ENCODE results near the gene SRGAP2B.
"Not testable (repeated sequence)": the region's sequence is repeated elsewhere in the genome, so short reads cannot be mapped to it uniquely, and the experiment has no call there.

SRGAP2B gene

DNA sequence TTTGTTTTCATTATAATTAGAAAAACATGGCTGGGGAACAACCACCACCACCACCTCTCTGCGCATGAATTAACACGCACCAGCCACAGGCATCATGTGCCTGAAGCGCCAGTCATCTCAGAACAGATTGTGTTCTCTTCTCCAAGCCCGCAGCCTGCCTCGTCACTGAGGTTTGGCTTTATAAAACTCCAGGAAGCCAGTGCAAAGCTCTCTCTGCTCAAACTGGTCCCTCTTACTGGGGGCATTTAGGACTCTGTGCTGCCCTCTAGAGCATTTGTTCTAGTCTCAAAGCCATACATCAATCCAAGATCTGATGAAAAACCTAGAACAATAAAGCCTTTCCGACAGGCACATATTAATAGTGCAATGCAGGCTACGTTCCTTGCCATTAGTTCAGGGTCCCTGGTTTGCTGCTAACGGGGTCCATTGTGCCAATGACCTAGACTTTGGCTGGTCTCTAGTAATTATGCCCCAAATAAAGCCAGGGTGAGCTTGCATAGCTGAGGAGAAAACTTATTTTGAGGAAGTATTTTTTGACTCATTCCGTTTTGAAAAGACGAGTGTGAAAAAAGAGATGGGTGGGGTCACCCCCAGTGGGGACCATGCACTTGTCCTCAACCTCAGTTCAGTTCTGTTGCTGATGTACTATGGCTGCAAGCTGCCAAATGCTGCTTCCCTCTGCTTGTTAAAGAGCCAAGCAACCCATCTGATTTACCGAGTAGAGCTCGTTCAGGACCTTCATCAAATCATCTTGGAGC, 181.0 kb downstream of the SRGAP2B start:
- H3K79me2 ChIP-seq (ENCODE audit: insufficient read depth, low read length); H2AFZ ChIP-seq (ENCODE audit: low read depth, low read length); H3K4me1 ChIP-seq (ENCODE audit: insufficient read depth, low read length); H3K27ac ChIP-seq (ENCODE audit: low read length); H3K4me3 ChIP-seq (ENCODE audit: low read depth in 1 of 2, low read length in 2 of 2); H3K36me3 ChIP-seq (ENCODE audit: insufficient read depth, low read length); DNase-seq; H3K4me2 ChIP-seq (ENCODE audit: insufficient read depth, low read length); H3K9me3 ChIP-seq (ENCODE audit: insufficient read depth, low read length, severe bottlenecking); H3K9ac ChIP-seq (ENCODE audit: low read depth, low read length); H4K20me1 ChIP-seq (ENCODE audit: insufficient read depth, low read length); H3K27me3 ChIP-seq (ENCODE audit: insufficient read depth, low read length, poor library complexity): not testable (repeated sequence)
- peak; percentile 76 for ATAC-seq (ENCODE audit: insufficient read depth, low read depth)

DNA sequence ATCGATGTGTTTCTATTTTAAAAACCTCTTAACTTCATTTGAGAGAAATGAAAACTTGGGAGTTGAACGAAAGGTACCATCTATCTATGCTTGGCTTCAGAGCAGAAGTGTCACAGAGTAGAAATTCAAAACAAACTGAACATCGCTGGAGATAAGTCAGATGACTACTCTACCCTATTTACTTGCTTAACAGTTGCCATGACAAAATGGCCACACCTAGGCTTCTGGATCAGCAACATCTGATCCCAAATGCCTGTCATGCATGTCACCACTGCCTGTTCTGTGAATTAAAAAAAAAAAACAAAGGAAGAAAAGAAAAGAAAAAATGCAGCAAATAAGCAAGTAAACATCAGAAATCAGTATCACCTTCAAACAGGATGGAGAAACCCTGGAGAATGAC, 181.7 kb downstream of the SRGAP2B start:
- H3K27me3 ChIP-seq (ENCODE audit: insufficient read depth, low read length, poor library complexity); H3K4me3 ChIP-seq (ENCODE audit: low read depth in 1 of 2, low read length in 2 of 2); H3K4me2 ChIP-seq (ENCODE audit: insufficient read depth, low read length); H3K27ac ChIP-seq (ENCODE audit: low read length); H3K36me3 ChIP-seq (ENCODE audit: insufficient read depth, low read length); H4K20me1 ChIP-seq (ENCODE audit: insufficient read depth, low read length); H3K9me3 ChIP-seq (ENCODE audit: insufficient read depth, low read length, severe bottlenecking); H3K79me2 ChIP-seq (ENCODE audit: insufficient read depth, low read length); H2AFZ ChIP-seq (ENCODE audit: low read depth, low read length); H3K9ac ChIP-seq (ENCODE audit: low read depth, low read length); DNase-seq; ATAC-seq (ENCODE audit: insufficient read depth, low read depth); H3K4me1 ChIP-seq (ENCODE audit: insufficient read depth, low read length): not testable (repeated sequence)

DNA sequence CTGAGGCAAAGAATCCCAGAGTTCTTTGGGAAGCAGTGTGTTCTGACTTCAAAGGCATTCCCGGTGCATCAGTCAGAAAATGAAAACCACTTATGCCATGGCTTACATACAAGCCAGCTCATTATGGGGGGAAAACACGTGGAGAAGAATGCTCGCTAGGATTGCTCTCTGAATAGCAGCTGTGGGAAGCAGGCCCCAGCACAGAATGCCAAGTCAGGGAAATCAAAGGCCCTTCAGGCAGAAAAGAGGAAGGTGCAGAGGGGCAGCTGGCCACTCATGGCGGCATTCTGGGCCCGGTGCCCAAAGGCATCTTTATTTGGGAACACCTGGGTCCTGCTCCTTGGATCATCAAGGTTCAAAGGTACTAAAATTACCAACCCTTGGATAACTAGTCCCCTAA, 184.4 kb downstream of the SRGAP2B start:
- H3K79me2 ChIP-seq (ENCODE audit: insufficient read depth, low read length); H3K36me3 ChIP-seq (ENCODE audit: insufficient read depth, low read length); H4K20me1 ChIP-seq (ENCODE audit: insufficient read depth, low read length); H3K4me2 ChIP-seq (ENCODE audit: insufficient read depth, low read length); H3K27ac ChIP-seq (ENCODE audit: low read length); H3K4me3 ChIP-seq (ENCODE audit: low read depth in 1 of 2, low read length in 2 of 2); H3K4me1 ChIP-seq (ENCODE audit: insufficient read depth, low read length); H3K9me3 ChIP-seq (ENCODE audit: insufficient read depth, low read length, severe bottlenecking); H3K27me3 ChIP-seq (ENCODE audit: insufficient read depth, low read length, poor library complexity); DNase-seq; ATAC-seq (ENCODE audit: insufficient read depth, low read depth); H2AFZ ChIP-seq (ENCODE audit: low read depth, low read length); H3K9ac ChIP-seq (ENCODE audit: low read depth, low read length): not testable (repeated sequence)

DNA sequence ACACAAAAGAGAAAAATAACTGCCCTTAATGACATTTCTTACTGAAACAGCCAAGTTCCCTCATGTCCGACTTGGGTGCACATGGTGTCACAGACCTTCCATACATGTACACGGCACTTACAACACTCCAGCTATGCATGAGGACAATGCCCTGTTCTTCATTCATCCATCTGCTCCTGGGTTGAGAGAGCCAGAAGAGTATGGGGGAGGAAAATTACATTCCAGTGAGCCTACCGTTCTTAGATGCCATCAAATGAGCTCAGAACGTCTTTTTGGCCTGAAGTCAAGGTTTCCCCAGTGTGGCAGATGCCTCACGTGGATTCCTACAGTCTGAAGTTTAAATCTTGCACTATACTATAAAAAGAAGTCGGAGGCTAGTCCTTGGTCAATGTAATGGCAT, 194.3 kb downstream of the SRGAP2B start:
- not testable (repeated sequence) for H4K20me1 ChIP-seq (ENCODE audit: insufficient read depth, low read length); H3K4me3 ChIP-seq (ENCODE audit: low read depth in 1 of 2, low read length in 2 of 2); H3K27me3 ChIP-seq (ENCODE audit: insufficient read depth, low read length, poor library complexity); ATAC-seq (ENCODE audit: insufficient read depth, low read depth); H3K9me3 ChIP-seq (ENCODE audit: insufficient read depth, low read length, severe bottlenecking); H3K4me1 ChIP-seq (ENCODE audit: insufficient read depth, low read length); H3K79me2 ChIP-seq (ENCODE audit: insufficient read depth, low read length); H3K4me2 ChIP-seq (ENCODE audit: insufficient read depth, low read length); H3K27ac ChIP-seq (ENCODE audit: low read length); H2AFZ ChIP-seq (ENCODE audit: low read depth, low read length); H3K36me3 ChIP-seq (ENCODE audit: insufficient read depth, low read length); H3K9ac ChIP-seq (ENCODE audit: low read depth, low read length); DNase-seq

DNA sequence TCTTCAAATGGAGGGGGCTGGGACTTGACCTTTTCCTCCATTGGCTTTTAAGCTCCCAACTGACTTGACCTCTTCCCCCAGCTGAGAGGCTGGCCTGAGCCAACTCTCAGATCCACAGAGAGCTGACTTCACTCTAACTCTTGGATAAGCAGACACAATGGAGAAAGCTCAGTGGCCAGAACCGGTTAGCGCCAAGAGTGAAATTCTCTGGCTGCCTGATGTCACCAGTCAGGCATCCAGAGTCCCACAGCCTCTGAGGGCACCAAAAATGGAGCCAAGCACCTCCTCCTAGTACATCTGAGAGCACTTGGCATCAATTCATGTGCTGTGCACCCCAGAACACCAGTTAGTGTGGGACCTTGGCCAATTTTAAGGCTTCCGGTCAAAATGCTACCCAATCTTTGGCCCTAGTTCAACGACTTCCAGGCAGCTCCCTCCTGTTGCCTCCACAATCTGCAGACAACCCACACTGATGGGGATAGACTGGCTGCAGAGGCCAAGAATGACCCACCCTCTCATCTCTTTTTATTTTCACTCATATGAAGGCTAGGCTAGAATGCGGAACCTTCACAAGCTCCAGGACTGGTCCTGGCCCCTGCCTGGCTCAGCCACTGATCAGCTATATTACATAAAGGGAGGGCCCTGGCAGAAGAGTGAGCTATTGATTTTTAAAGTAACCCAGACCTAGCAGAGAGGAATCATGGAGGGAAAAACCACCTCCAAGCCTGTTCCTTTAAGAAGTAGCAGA, 200.5 kb downstream of the SRGAP2B start:
- not testable (repeated sequence) for H3K27ac ChIP-seq (ENCODE audit: low read length); H3K4me2 ChIP-seq (ENCODE audit: insufficient read depth, low read length); H3K27me3 ChIP-seq (ENCODE audit: insufficient read depth, low read length, poor library complexity); H3K9ac ChIP-seq (ENCODE audit: low read depth, low read length); H3K4me3 ChIP-seq (ENCODE audit: low read depth in 1 of 2, low read length in 2 of 2); H3K36me3 ChIP-seq (ENCODE audit: insufficient read depth, low read length); H2AFZ ChIP-seq (ENCODE audit: low read depth, low read length); H3K79me2 ChIP-seq (ENCODE audit: insufficient read depth, low read length); H3K9me3 ChIP-seq (ENCODE audit: insufficient read depth, low read length, severe bottlenecking); H4K20me1 ChIP-seq (ENCODE audit: insufficient read depth, low read length); ATAC-seq (ENCODE audit: insufficient read depth, low read depth); DNase-seq; H3K4me1 ChIP-seq (ENCODE audit: insufficient read depth, low read length)

DNA sequence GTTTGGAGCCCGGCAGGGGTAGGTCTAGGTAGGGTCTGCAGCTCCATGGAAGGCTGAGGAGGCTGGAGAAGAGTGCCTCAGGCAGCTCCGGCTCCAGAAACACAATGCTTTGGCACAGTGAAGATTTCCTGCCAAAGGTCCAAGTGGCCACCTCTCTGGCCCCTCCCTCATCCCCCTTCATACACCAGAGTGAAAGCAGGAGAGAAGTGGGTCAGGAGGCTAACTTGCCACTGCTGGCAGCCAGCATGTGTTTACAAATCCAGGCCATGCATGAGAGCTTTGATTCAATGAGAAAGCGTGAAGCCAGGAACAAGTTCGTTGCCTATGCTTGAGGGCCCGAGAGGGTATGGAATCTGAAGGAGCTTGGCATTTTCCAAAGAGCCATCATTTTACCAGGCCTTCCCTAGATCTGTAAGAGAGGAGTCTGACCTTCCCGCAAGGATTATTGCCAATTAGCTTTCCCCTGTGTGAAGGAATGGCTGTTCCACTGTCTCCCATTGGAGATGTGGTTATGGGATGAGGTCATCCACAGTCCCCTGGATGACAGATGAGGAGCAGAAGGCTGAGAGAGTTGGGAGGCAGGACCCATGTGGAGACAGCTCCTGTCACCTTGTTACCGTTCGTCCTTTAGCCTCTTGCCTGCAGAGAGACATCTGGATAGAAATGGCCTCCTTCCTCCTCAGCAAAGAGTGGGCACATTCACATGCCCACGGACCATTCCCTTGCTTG, 201.3 kb downstream of the SRGAP2B start:
- H3K27ac ChIP-seq (ENCODE audit: low read length); H3K4me2 ChIP-seq (ENCODE audit: insufficient read depth, low read length); H3K36me3 ChIP-seq (ENCODE audit: insufficient read depth, low read length); H3K79me2 ChIP-seq (ENCODE audit: insufficient read depth, low read length); H3K9me3 ChIP-seq (ENCODE audit: insufficient read depth, low read length, severe bottlenecking); DNase-seq; H3K27me3 ChIP-seq (ENCODE audit: insufficient read depth, low read length, poor library complexity); H3K4me3 ChIP-seq (ENCODE audit: low read depth in 1 of 2, low read length in 2 of 2); H3K9ac ChIP-seq (ENCODE audit: low read depth, low read length); H4K20me1 ChIP-seq (ENCODE audit: insufficient read depth, low read length); H2AFZ ChIP-seq (ENCODE audit: low read depth, low read length); ATAC-seq (ENCODE audit: insufficient read depth, low read depth); H3K4me1 ChIP-seq (ENCODE audit: insufficient read depth, low read length): not testable (repeated sequence)

DNA sequence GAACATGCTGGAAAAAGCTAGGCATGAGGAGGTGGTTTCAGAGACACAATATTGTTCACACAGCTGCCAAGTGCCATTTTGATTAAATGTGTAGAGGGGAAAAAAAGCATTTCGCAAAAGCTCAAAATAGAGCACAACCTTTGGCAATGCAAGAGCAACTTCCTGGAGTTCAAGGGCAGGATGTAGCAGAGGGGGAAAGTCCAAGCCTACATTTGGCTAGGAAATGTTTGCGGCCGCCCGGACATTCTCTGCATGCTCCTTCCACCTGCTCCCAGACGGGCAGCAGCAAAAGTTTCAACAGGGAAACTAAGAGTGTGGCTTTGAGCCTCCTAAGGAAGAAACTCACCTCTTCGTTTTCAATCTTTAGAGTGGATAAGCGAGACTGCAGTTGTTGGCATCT, 202.1 kb downstream of the SRGAP2B start:
- not testable (repeated sequence) for H3K4me1 ChIP-seq (ENCODE audit: insufficient read depth, low read length); H3K27me3 ChIP-seq (ENCODE audit: insufficient read depth, low read length, poor library complexity); H3K79me2 ChIP-seq (ENCODE audit: insufficient read depth, low read length); H3K9ac ChIP-seq (ENCODE audit: low read depth, low read length); ATAC-seq (ENCODE audit: insufficient read depth, low read depth); H3K36me3 ChIP-seq (ENCODE audit: insufficient read depth, low read length); DNase-seq; H3K4me2 ChIP-seq (ENCODE audit: insufficient read depth, low read length); H4K20me1 ChIP-seq (ENCODE audit: insufficient read depth, low read length); H3K27ac ChIP-seq (ENCODE audit: low read length); H3K4me3 ChIP-seq (ENCODE audit: low read depth in 1 of 2, low read length in 2 of 2); H3K9me3 ChIP-seq (ENCODE audit: insufficient read depth, low read length, severe bottlenecking); H2AFZ ChIP-seq (ENCODE audit: low read depth, low read length)
